HG03558 (cell line): ENCODE data around the gene LRCH1.
A peak's percentile ranks its signal among the peaks of the same experiment; 100 is the strongest.

Experiments used
- ATAC-seq: cut with Tn5 transposase; IDR thresholded peaks from one replicate; pipeline ENCODE4 v1.9.1; 2021; ENCODE audit warnings: moderate number of reproducible peaks; ENCODE audit not compliant: unreplicated experiment; ENCODE audit errors: extremely low read depth

LRCH1 gene

GRCh38 chr13:46556418-46556779, 3.4 kb downstream of the LRCH1 start:
- no peak for ATAC-seq

GRCh38 chr13:46559272-46559805, 6.4 kb downstream of the LRCH1 start:
- ATAC-seq, result no peak

GRCh38 chr13:46560778-46561177, 7.8 kb downstream of the LRCH1 start:
- no peak for ATAC-seq

GRCh38 chr13:46561286-46561685, 8.3 kb downstream of the LRCH1 start:
- no peak for ATAC-seq

GRCh38 chr13:46561691-46562090, 8.7 kb downstream of the LRCH1 start:
- ATAC-seq, result no peak

GRCh38 chr13:46562152-46562551, 9.2 kb downstream of the LRCH1 start:
- no peak for ATAC-seq

- no peak for ATAC-seq
Observed at GRCh38 chr13:46562581-46562980, 9.6 kb downstream of the LRCH1 start.

- no peak for ATAC-seq
Observed at GRCh38 chr13:46565808-46566750, 13.1 kb downstream of the LRCH1 start.

- ATAC-seq, result no peak
Observed at GRCh38 chr13:46567671-46568070, 14.7 kb downstream of the LRCH1 start.

DNA sequence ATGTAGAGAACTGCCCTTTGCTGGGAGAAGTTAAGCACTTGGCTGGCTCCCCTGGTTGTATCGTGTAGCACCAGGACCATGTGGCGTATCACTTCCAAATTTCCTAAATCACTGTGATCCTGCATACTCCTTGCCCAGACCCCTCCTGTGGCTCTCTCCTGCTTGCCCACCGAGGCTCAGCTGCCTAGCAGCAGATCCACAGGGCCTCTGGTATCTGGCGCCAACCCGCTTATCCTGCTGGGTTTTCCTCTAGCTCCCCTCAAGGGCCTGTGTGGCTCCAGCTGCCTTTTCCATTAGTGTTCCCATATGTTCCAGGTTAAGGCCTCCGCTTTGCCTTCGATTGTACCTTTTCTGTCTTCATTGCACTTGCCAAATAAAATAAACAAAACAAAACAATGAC, 16.5 kb downstream of the LRCH1 start:
- ATAC-seq, result no peak

DNA sequence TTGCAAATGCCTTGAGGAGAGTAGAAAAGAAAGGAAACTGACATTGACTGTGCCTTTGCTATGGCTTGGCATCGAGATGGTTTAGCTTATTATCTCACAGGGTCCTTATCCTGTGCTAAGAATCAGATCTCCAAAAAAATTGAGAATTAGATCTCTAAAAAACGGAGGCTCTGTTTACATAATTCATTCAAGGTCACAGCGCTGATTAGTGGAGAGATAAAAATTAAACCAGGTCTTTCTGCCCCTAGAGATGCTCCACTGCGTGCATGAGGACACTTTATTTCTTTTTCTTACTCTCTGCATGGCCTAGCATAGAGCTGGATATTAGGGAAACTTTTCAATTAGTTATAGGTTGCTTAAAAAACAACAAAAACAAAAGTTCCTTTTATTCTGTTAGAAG, 17.3 kb downstream of the LRCH1 start:
- no peak for ATAC-seq

GRCh38 chr13:46571189-46571908, 18.4 kb downstream of the LRCH1 start:
- peak; percentile 52 for ATAC-seq

- ATAC-seq, result no peak
Observed at GRCh38 chr13:46571909-46572595, 19.1 kb downstream of the LRCH1 start.

GRCh38 chr13:46572752-46573431, 19.9 kb downstream of the LRCH1 start:
- ATAC-seq, result no peak

DNA sequence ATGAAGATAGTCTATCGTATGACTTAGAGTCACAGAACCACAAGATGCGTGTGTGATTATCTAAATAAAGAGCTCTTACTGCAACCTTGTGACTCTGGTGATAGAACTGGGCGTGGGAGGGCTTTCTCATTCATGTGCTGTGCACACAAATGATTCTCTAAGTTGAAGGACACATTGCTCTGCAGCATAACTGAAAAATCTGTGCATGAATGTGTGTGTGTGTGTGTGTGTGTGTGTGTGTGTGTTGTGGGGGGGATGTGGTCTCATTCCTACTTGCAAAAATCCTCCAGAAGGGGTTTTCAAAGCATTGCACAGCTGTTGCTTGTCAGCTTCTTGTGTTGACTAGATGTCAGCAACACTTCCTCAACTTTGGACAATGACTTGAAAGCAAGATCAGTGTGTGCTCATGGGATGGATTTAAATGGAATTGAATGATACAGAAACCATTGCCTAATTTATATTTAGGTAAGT, 22.4 kb downstream of the LRCH1 start:
- no peak for ATAC-seq

DNA sequence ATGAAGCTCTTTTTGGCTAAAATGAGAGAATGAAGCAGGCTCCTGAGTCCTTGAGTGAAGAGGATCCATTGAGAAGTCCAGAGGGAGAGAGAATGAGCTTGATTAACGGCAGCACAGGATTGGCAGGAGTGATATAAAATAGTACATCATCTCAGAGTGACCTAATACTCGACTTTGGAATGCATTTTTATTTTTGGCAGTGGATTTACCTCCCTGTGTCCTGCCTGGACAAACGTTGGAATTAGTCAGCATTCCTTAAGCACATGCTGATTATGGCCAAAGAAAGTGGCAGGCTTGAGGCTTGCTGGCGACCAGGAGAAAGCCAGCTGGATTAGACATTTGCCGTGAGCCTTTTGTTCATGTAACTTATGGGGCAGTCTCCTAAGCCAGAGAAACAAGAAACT, 22.9 kb downstream of the LRCH1 start:
- ATAC-seq, result no peak

- no peak for ATAC-seq
Observed at GRCh38 chr13:46576762-46577161, 23.8 kb downstream of the LRCH1 start.

DNA sequence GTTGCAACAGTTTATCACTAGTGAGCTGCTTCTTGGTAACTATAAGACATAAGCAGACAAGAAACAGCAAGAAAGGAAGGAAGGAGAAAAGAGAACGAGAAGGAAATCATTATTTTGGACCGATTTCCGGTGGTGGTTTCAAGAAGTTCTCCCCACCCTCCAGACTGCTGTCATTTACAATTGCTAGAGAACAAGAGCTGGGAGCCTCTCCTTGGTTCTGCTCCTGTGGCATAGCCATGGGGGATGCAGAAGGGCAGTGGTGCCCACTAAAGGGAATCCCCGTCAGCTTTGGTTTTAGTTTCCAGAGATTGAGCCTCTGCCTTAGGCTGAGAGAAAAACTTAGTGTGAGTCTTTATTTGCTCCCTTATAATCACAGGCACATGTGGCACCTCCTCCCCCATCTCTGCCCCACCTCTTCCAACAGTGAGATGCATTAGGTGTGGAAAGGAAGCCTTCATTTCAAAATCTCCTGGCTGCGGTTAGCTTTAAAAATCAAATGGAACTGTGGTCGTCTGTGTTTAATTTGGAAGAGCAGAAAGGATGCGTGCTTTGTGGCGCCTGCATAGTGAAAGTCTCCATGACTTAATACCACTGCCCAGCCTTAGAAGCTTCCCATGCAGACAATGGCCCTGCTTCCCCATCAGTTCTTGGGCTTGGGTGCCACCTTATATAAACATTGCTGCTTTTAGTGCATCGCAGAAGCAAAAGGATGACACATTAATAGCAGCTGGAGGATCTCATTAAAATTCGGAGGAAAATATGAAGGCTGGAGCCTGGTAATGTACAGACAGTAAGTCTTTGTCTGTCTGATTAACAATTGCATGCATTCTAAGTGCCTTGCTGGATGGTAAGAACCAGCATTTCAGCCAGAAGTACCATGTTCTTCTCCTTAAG, 25.0 kb downstream of the LRCH1 start:
- no peak for ATAC-seq

DNA sequence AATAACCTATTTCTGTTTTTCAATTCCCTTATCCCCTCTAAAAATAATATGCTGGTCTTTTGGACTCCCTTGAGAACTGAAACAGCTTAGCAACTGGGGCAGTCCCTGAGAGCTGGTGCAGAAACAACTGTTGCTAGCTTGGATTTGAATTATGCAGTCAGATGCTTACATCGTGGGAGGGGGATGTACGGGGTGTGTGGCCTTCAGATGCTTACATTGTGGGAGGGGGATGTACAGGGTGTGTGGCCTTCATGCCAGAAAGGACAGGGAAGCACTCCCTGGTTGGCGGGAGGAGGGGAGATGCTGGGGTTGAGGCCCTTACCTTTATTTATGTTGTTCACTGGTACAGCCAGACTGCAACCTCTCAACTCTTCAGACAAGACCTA, 25.6 kb downstream of the LRCH1 start:
- no peak for ATAC-seq
